Stimulated activated memory B cell treated with anti-CD40 and anti-IgM and Interleukin-4, amounts not matched to agents 10 μg/mL and 1 μg/mL and 100 μg/mL, for 72 hours (primary cell): Measurements from ENCODE around the gene ARHGAP9.
"Not testable (repeated sequence)": the region's sequence is repeated elsewhere in the genome, so short reads cannot be mapped to it uniquely, and the experiment has no call there.

Experiments used
- ATAC-seq: fragments of 150-1000 bp; cut with Tn5 transposase; 2 replicates; pipeline ENCODE4 v1.10.0; 2021
- H3K27ac Mint-ChIP-seq: one replicate; pipeline ENCODE4 v1.8.0; 2022; ENCODE audit warnings: mild to moderate bottlenecking, mixed read lengths
- H3K27me3 Mint-ChIP-seq: one replicate; pipeline ENCODE4 v1.8.0; 2022; ENCODE audit warnings: mixed read lengths
- H3K36me3 Mint-ChIP-seq: one replicate; pipeline ENCODE4 v1.8.0; 2022; ENCODE audit warnings: mixed read lengths
- H3K4me1 Mint-ChIP-seq: one replicate; pipeline ENCODE4 v1.8.0; 2022; ENCODE audit warnings: mixed read lengths
- H3K4me3 Mint-ChIP-seq: one replicate; pipeline ENCODE4 v1.8.0; 2022; ENCODE audit warnings: mild to moderate bottlenecking, moderate library complexity, mixed read lengths
- H3K9me3 Mint-ChIP-seq: one replicate; pipeline ENCODE4 v1.8.0; 2022; ENCODE audit warnings: mixed read lengths

Gene ARHGAP9

DNA sequence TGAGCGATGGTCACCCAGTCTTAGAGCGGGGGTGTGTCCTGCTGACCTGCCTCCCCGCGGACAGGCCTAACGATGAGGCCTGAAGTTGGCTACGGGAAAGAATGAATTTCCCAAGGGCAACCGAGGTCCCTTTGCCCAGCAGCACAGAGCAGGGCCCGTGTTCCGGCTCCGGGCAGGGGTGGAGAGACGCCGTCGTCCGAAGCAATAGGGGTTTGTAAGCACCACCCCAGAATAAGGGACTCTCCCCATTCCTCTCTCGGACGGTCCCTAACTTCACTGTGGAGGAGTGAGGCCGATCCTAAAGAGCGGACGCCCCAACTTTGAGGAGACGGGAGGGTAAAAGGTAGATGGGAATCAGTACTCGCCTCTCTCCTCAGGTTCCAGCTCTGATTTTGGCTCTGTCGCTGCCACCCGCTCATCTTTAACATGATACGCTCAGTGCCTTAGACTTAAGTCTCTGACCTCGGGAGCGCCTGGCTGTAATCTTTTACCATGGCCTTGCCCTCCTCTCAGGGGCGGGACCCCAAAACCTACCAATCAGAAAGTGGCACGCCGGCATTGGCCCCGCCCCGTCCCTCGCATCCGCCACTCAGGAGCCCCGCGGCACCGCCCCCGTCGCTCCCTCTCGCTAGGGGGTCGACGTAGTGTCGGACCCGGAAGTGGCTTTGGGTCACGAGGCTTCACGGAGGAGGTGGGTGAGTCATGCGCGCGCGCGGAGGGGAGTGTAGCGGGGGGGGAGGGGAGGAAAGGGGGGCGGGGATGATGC lies 40.6 kb upstream of the ARHGAP9 start, which contains the start of gene DDIT3:
TSS of gene DDIT3 (minus strand) at position 462 of the 766 bp plus-strand sequence. CDS start 3,108 bp downstream, outside the sequence.
- no peaks in the 10 kb centered on the region for H3K27me3 Mint-ChIP-seq

DNA sequence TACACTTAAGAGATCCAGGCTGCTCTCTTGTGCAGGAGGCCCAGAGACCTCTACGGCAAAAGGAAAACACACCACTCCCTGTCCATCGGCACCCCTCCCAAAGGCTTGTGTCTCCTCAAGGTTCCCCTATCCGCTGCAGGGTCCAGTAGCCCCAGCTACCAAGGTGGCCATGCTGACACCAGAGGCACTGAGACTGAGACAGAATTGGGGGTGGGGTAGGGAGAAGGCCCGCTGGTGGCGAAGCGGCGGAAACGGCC lies 40.1 kb upstream of the ARHGAP9 start:
- H3K27me3 Mint-ChIP-seq: no peaks in the 10 kb centered on the region
- peaks cover 72% of the 10 kb centered on the region for H3K4me1 Mint-ChIP-seq
- H3K36me3 Mint-ChIP-seq: peaks cover 48% of the 10 kb centered on the region
- peak overlapping the region; percentile 94 for H3K4me3 Mint-ChIP-seq
- no peaks in the 10 kb centered on the region for H3K9me3 Mint-ChIP-seq
- H3K27ac Mint-ChIP-seq: peak overlapping the region; percentile 99
- no peak for ATAC-seq

More for the DNA sequence above, 40.6 kb upstream of the ARHGAP9 start, which contains the start of gene DDIT3:
- Mint-ChIP-seq H3K36me3 (peaks cover 47% of the 10 kb centered on the region), H3K4me3 (peak within 1 kb of the TSS; percentile 94), H3K27ac (peak within 1 kb of the TSS; percentile 99), H3K9me3 (no peaks in the 10 kb centered on the region), H3K4me1 (peaks cover 77% of the 10 kb centered on the region)
- ATAC-seq: peak; percentile 89

DNA sequence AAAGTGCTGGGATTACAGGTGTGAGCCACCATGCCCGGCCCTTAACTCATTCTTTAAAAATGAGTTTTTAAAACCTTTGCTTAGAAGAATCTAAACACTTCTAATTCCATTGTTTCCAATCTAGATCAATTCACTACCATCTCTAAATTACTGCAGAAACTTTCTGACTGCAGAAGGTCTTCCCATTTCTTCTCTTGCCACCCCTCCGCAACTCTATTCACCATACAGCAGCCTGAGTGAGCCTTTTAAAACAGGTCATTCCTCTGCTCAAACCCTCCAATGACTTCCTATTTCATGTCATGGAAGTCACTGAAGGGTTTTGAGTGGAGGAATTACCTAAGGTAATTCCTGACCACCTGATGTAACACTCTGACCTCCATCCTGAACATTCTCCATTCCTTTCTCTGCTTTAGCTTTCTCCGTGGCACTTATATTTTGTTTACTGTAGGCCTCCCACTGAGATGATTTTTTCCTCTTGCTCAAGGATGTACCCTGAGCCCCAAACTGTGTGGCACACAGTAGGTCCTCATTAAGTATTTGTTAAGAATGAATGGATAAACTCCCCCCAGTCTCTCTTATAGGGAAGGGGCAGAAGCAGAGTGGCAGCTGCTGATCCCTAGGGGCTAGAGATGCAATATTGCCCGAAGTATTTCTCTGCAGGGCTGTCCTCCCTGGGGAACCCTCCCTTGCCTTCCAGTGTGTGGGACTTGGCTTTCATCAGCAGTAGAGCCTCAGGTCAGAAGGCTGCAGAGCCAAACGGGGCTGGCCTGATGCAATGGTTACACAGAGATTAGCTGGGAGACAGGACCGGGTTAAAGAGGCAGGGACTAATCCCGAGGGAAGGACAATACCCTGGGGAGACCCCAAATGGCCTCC lies 39.5 kb upstream of the ARHGAP9 start:
- no peaks in the 10 kb centered on the region for H3K27me3 Mint-ChIP-seq
- peaks cover 54% of the 10 kb centered on the region for H3K36me3 Mint-ChIP-seq
- H3K4me1 Mint-ChIP-seq: peaks cover 66% of the 10 kb centered on the region

DNA sequence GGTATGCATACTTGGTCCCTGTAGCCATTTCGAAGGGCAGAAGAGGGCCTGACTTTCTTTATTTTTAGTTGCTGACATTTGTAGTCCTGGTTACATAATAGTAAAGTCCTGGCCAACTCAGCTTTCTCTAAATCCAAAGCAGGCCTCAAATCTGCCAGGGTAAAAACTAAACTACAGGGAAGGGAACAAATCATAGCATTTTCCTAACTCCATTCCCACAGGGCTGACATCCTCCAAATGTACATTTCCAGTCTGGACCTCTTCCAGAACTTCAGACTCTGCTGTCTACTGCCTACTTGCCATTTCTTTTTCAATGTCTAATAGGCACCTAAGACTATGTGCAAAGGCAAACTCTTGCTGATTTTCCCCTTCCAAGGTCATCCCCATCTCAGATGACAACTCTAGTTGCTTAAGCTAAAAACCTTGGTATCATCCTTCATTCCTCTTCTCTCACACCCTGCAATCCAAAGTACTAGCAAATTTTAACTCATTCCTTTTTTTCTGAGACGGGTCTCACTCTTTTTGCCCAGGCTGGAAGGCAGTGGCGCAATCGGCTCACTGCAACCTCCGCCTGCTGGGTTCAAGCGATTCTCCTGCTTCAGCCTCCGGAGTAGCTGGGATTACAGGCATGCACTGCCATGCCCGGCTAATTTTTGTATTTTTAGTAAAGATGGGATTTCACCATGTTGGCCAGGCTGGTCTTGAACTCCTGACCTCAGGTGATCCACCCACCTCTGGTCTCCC lies 38.7 kb upstream of the ARHGAP9 start:
- Mint-ChIP-seq H3K4me1 (peaks cover 58% of the 10 kb centered on the region), H3K27me3 (no peaks in the 10 kb centered on the region), H3K36me3 (peaks cover 57% of the 10 kb centered on the region), H3K9me3 (no peaks in the 10 kb centered on the region), H3K4me3 (peak overlapping the region; percentile 94), H3K27ac (peak overlapping the region; percentile 99)
- ATAC-seq: no peak

More for the DNA sequence above, 39.5 kb upstream of the ARHGAP9 start:
- peak overlapping the region; percentile 94 for H3K4me3 Mint-ChIP-seq
- no peaks in the 10 kb centered on the region for H3K9me3 Mint-ChIP-seq
- ATAC-seq: no peak
- H3K27ac Mint-ChIP-seq: peak overlapping the region; percentile 99

DNA sequence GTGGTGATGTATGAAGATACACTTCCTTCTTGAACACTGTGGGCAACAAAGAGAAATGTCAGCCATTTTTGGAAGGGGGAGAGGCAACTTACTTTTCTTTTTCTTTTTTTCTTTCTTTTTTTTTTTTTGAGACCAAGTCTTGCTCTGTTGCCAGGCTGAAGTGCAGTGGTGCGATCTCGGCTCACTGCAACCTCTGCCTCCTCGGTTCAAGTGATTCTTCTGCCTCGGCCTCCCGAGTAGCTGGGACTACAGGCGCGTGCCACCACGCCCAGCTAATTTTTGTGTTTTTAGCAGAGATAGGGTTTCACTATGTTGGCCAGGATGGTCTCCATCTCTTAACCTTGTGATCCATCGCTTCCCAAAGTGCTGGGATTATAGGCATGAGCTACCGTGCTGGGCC lies 38.1 kb upstream of the ARHGAP9 start:
- not testable (repeated sequence) for H3K27me3 Mint-ChIP-seq, H3K4me3 Mint-ChIP-seq, H3K9me3 Mint-ChIP-seq, ATAC-seq
- Mint-ChIP-seq H3K27ac (peak overlapping the region; percentile 99), H3K36me3 (peaks cover 64% of the 10 kb centered on the region), H3K4me1 (peaks cover 54% of the 10 kb centered on the region)

DNA sequence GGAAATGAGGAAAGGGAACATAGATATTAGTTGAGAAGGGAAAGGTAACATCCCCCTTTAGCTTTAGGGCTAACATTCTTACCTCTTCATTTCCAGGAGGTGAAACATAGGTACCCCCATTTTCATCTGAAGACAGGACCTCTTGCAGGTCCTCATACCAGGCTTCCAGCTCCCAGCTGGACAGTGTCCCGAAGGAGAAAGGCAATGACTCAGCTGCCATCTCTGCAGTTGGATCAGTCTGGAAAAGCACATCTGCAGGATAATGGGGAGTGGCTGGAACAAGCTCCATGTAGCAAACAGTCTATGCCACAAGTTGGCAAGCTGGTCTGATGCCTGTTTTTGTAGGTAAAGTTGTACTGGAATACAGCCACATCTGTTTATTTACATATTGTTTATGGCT lies 37.5 kb upstream of the ARHGAP9 start:
- Mint-ChIP-seq H3K27me3 (no peaks in the 10 kb centered on the region), H3K4me1 (peaks cover 52% of the 10 kb centered on the region), H3K27ac (peak overlapping the region; percentile 99), H3K4me3 (no peak overlapping the region), H3K9me3 (no peaks in the 10 kb centered on the region), H3K36me3 (peaks cover 69% of the 10 kb centered on the region)
- ATAC-seq: no peak

DNA sequence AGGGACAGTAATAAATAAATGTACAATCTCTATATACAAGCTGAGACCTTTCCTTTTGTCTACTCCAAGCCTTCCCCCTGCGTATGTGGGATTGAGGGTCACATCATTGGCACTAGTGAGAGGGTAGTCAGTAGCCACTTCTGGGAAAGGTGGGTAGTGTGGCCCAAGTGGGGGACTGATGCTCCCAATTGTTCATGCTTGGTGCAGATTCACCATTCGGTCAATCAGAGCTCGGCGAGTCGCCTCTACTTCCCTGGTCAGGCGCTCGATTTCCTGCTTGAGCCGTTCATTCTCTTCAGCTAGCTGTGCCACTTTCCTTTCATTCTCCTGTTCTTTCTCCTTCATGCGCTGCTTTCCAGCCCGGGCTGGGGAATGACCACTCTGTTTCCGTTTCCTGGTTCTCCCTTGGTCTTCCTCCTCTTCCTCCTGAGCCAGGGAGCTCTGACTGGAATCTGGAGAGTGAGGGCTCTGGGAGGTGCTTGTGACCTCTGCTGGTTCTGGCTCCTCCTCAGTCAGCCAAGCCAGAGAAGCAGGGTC lies 37.0 kb upstream of the ARHGAP9 start:
- H3K36me3 Mint-ChIP-seq: peaks cover 74% of the 10 kb centered on the region
- H3K4me1 Mint-ChIP-seq: peaks cover 47% of the 10 kb centered on the region
- no peaks in the 10 kb centered on the region for H3K27me3 Mint-ChIP-seq
- H3K4me3 Mint-ChIP-seq: no peak overlapping the region
- ATAC-seq: no peak
- H3K27ac Mint-ChIP-seq: peak overlapping the region; percentile 5
- H3K9me3 Mint-ChIP-seq: no peaks in the 10 kb centered on the region

DNA sequence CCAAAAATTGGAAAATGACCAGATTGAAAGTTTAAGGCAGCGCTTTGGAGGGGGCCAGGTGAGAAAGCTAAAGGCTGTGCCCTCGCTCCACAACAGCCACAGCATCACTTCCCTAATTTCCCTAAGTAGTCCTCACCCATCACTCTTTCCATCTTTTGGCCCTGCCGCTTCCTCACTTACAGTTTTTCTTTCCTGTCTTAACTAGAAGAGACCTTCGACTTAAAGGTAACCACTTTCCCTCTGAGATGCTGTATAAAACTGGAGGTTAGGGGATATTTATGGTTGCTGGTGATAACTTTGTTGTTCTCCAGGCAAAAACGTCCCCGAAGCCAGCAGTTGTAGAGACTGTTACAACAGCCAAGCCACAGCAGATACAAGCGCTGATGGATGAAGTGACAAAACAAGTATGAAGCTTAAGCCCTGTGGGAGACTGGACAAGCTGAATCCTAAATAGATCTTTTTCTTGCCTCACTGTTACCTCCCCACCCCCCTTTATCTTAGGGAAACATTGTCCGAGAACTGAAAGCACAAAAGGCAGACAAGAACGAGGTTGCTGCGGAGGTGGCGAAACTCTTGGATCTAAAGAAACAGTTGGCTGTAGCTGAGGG lies 36.4 kb upstream of the ARHGAP9 start:
- Mint-ChIP-seq H3K36me3 (peaks cover 79% of the 10 kb centered on the region), H3K27me3 (no peaks in the 10 kb centered on the region)

DNA sequence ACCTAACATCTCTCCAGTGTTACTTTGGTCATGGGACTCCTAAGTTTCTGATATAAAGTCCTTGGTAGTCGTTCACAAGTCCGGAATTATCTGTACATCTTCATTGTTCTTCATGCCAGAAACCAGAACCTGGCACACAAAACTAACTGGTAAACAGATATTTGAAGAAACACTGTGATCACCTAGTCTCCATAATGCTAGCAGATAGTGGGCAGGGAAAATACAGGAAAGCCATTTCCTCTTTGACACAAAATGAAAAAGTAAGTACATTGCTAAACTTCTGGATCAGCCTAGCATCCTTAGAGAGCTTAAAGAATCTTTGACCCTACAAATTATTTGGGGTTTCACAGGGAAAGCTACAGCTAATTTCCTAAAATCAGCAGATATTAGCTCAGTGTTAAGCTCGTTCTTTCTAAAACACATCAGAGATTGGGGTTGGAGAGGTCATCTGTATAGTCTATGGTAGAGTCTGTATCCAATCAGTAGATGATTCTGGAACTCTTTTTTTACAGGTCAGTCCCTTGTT lies 35.8 kb upstream of the ARHGAP9 start:
- peak overlapping the region; percentile 53 for H3K27ac Mint-ChIP-seq
- peaks cover 79% of the 10 kb centered on the region for H3K36me3 Mint-ChIP-seq
- ATAC-seq: no peak
- H3K27me3 Mint-ChIP-seq: no peaks in the 10 kb centered on the region
- H3K4me3 Mint-ChIP-seq: no peak overlapping the region
- no peaks in the 10 kb centered on the region for H3K9me3 Mint-ChIP-seq
- H3K4me1 Mint-ChIP-seq: peaks cover 38% of the 10 kb centered on the region

More for the DNA sequence above, 36.4 kb upstream of the ARHGAP9 start:
- peak overlapping the region; percentile 53 for H3K27ac Mint-ChIP-seq
- ATAC-seq: no peak
- H3K4me1 Mint-ChIP-seq: peaks cover 41% of the 10 kb centered on the region
- no peaks in the 10 kb centered on the region for H3K9me3 Mint-ChIP-seq
- no peak overlapping the region for H3K4me3 Mint-ChIP-seq

DNA sequence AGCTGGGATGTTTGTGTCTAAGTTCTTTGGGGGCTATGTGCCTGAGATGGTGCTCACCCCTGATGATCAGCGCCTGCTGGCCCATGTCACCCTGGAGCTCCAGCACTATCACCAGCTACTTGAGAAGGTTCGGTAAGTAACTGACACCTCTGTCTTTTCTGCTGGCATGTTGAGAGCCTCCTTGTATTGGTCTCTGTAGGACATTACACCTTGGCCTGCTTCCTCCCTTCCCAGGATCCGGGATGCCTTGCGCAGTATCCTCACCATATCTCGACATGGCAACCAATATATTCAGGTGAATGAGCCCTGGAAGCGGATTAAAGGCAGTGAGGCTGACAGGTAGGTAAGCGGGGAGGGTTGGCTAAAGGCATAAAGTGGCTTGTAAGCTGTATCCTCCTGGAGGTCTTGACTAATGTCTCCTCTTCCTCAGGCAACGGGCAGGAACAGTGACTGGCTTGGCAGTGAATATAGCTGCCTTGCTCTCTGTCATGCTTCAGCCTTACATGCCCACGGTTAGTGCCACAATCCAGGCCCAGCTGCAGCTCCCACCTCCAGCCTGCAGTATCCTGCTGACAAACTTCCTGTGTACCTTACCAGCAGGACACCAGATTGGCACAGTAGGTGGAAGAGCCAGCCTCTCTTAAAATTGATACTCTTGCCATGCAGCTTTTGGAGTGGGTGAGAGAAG lies 35.2 kb upstream of the ARHGAP9 start:
- peaks cover 79% of the 10 kb centered on the region for H3K36me3 Mint-ChIP-seq
- H3K27me3 Mint-ChIP-seq: no peaks in the 10 kb centered on the region
- no peak for ATAC-seq
- H3K27ac Mint-ChIP-seq: no peak overlapping the region
- peaks cover 38% of the 10 kb centered on the region for H3K4me1 Mint-ChIP-seq
- H3K4me3 Mint-ChIP-seq: no peak overlapping the region
- no peaks in the 10 kb centered on the region for H3K9me3 Mint-ChIP-seq

DNA sequence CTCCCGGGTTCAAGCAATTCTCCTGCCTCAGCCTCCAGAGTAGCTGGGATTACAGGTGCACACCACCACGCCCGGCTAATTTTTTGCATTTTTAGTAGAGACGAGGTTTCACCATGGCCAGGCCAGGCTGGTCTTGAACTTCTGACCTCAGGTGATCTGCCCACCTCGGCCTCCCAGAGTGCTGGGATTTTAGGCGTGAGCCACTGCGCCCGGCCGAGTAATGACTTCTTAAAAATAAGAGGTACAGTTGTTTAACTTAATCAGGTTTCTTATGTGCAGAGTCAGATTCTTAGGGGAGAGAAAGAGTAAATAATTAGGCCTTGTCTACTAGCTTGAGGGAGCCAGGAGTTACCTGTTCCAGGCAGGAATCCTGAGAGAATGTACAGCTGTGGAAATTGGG lies 34.6 kb upstream of the ARHGAP9 start:
- not testable (repeated sequence) for H3K4me3 Mint-ChIP-seq, H3K9me3 Mint-ChIP-seq, ATAC-seq, H3K27ac Mint-ChIP-seq, H3K27me3 Mint-ChIP-seq
- Mint-ChIP-seq H3K36me3 (peaks cover 83% of the 10 kb centered on the region), H3K4me1 (peaks cover 32% of the 10 kb centered on the region)

DNA sequence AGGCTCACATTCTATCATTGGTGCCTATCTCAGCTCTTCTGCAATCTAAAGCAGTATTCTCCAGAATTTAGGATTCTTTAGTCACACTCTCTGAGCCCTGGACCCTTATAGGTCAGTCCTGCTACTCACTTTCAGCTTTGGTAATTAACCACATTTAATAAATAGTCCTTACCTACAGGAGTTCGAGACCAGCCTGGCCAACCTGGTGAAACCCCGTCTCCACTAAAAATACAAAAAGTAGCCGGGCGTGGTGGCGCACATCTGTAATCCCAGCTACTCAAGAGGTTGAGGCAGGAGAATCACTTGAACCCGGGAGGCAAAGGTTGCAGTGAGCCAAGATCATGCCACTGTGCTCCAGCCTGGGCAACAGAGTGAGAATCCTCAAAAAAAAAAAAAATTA lies 34.0 kb upstream of the ARHGAP9 start:
- not testable (repeated sequence) for ATAC-seq, H3K4me3 Mint-ChIP-seq, H3K27ac Mint-ChIP-seq, H3K27me3 Mint-ChIP-seq, H3K9me3 Mint-ChIP-seq
- Mint-ChIP-seq H3K36me3 (peaks cover 81% of the 10 kb centered on the region), H3K4me1 (peaks cover 27% of the 10 kb centered on the region)

DNA sequence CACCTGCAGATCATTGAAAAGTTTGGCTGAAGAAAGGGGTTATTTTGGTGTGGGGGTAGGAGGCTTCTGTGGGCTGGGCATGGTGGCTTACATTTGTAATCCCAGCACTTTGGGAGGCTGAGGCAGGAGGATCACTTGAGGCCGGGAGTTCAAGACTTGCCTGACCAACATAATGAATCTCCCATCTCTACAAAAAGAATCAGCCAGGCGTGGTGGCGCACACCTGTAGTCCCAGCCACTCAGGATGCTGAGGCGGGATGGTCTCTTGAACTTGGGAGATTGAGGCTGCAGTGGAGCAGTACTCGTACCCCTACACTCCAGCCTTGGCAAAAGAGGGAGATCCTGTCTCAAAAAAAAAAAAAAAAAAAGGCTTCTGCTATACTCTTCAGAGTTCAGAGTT lies 33.6 kb upstream of the ARHGAP9 start:
- H3K9me3 Mint-ChIP-seq: no peaks in the 10 kb centered on the region
- no peak for ATAC-seq
- H3K36me3 Mint-ChIP-seq: peaks cover 80% of the 10 kb centered on the region
- peak overlapping the region; percentile 3 for H3K27ac Mint-ChIP-seq
- H3K27me3 Mint-ChIP-seq: no peaks in the 10 kb centered on the region
- peaks cover 23% of the 10 kb centered on the region for H3K4me1 Mint-ChIP-seq
- H3K4me3 Mint-ChIP-seq: no peak overlapping the region

DNA sequence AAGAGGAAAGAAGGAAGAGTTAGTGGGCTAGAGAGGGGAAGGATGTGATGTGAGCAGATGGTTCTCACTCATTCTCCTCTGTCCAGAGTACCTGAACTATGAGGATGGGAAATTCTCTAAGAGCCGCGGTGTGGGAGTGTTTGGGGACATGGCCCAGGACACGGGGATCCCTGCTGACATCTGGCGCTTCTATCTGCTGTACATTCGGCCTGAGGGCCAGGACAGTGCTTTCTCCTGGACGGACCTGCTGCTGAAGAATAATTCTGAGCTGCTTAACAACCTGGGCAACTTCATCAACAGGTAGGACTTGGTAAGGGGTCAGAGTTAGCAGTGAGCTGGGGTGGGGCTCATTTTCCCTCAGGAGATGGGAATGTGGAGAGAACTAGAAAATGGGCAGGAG lies 33.0 kb upstream of the ARHGAP9 start:
- peaks cover 16% of the 10 kb centered on the region for H3K4me1 Mint-ChIP-seq
- peak overlapping the region; percentile 3 for H3K27ac Mint-ChIP-seq
- H3K9me3 Mint-ChIP-seq: no peaks in the 10 kb centered on the region
- peaks cover 78% of the 10 kb centered on the region for H3K36me3 Mint-ChIP-seq
- no peak overlapping the region for H3K4me3 Mint-ChIP-seq
- ATAC-seq: no peak
- no peaks in the 10 kb centered on the region for H3K27me3 Mint-ChIP-seq
